Posterior cingulate gyrus (tissue), 11 donors: ENCODE data around the gene IQSEC2.
A peak's percentile ranks its signal among the peaks of the same experiment; 100 is the strongest.

Source experiments
- DNase-seq, 10 donors: peaks; one replicate each; pipeline versions ENCODE4 v3.0.0 to v3.0.0-alpha.2; 2020 to 2021; ENCODE audit warnings: mixed read lengths in 3 of 10
- intact Hi-C: fragments of 100-400 bp; cut with DNase I; formaldehyde crosslinking; loops from one replicate; pipeline ENCODE4 v1.15.1; 2023

IQSEC2 gene

GRCh38 chrX:53281321-53281822, at the start of gene IQSEC2:
IQSEC2 (minus strand) TSS chrX:53281584.
- DNase-seq: peak in 5 of 10 donors; percentile 31 to 89 (median 45)
- intact Hi-C loops: no loop called here

- DNase-seq: peak in 2 of 10 donors; percentile 24 to 74
- intact Hi-C loops: loop anchor here (2.0 kb wide), 1 partner anchor 14 kb away; no protein-coding TSS in a partner anchor
Measured at GRCh38 chrX:53330331-53330730, 48.9 kb upstream of the IQSEC2 start.

GRCh38 chrX:53324803-53325202, 43.4 kb upstream of the IQSEC2 start:
- no peak for DNase-seq
- intact Hi-C loops: no loop called here

GRCh38 chrX:53324085-53324484, 42.7 kb upstream of the IQSEC2 start:
- intact Hi-C loops: no loop called here
- DNase-seq: no peak

GRCh38 chrX:53323196-53323595, 41.8 kb upstream of the IQSEC2 start:
- intact Hi-C loops: no loop called here
- no peak for DNase-seq

GRCh38 chrX:53321943-53322497, 40.6 kb upstream of the IQSEC2 start:
- DNase-seq: no peak
- intact Hi-C loops: no loop called here

- DNase-seq: peak in 3 of 10 donors; percentile 21 to 89 (median 87)
- intact Hi-C loops: no loop called here
Measured at GRCh38 chrX:53321230-53321942, 40.0 kb upstream of the IQSEC2 start.

- peak in 2 of 10 donors; percentile 76 to 87 for DNase-seq
- intact Hi-C loops: no loop called here
Measured at GRCh38 chrX:53320543-53321229, 39.3 kb upstream of the IQSEC2 start.

GRCh38 chrX:53319614-53320542, 38.5 kb upstream of the IQSEC2 start:
- DNase-seq: peak in 2 of 10 donors; percentile 78 to 81
- intact Hi-C loops: no loop called here

- peak in 9 of 10 donors; percentile 35 to 93 (median 62) for DNase-seq
- intact Hi-C loops: no loop called here
Measured at GRCh38 chrX:53318766-53319353, 37.5 kb upstream of the IQSEC2 start.

GRCh38 chrX:53317365-53318069, 36.1 kb upstream of the IQSEC2 start:
- peak; percentile 62 to 97 (median 76) for DNase-seq
- intact Hi-C loops: loop anchor here (2.0 kb wide), 1 partner anchor 13 kb away; no protein-coding TSS in a partner anchor

- intact Hi-C loops: loop anchor here (2.0 kb wide), 1 partner anchor 14 kb away; no protein-coding TSS in a partner anchor
- no peak for DNase-seq
Measured at GRCh38 chrX:53316860-53317237, 35.5 kb upstream of the IQSEC2 start.

GRCh38 chrX:53316111-53316859, 34.9 kb upstream of the IQSEC2 start:
- intact Hi-C loops: loop anchor here (2.0 kb wide), 1 partner anchor 15 kb away; no protein-coding TSS in a partner anchor
- DNase-seq: no peak

- no peak for DNase-seq
- intact Hi-C loops: loop anchor here (5.0 kb wide), 1 partner anchor 124 kb away; no protein-coding TSS in a partner anchor
Measured at GRCh38 chrX:53313728-53314105, 32.3 kb upstream of the IQSEC2 start.

GRCh38 chrX:53312946-53313727, 31.8 kb upstream of the IQSEC2 start:
- peak in 9 of 10 donors; percentile 51 to 95 (median 68) for DNase-seq
- intact Hi-C loops: loop anchor here (5.0 kb wide), 1 partner anchor 124 kb away; no protein-coding TSS in a partner anchor

GRCh38 chrX:53309837-53310236, 28.5 kb upstream of the IQSEC2 start:
- intact Hi-C loops: loop anchor here (5.0 kb wide), 1 partner anchor 127 kb away; no protein-coding TSS in a partner anchor
- no peak for DNase-seq

GRCh38 chrX:53308836-53309235, 27.5 kb upstream of the IQSEC2 start:
- intact Hi-C loops: no loop called here
- DNase-seq: no peak
